ENCODE data around the gene LPA.

GRCh38 chr6:160510976-160511617 is 153.0 kb downstream of the LPA start:
- TF ChIP-seq CTCF (IDR thresholded peaks at IDR 0.05) = no peak
- TF ChIP-seq POLR2A (IDR thresholded peaks at IDR 0.05) = no peak

All from adrenal gland (tissue), 5 donors.